GM19395 (cell line): ENCODE measurements around the gene SPATA24.

Source experiments
- ATAC-seq: cut with Tn5 transposase; IDR thresholded peaks from one replicate; pipeline ENCODE4 v1.9.1; 2021; ENCODE audit warnings: mild to moderate bottlenecking, moderate library complexity; ENCODE audit not compliant: unreplicated experiment

Gene SPATA24

GRCh38 chr5:139383993-139384590, 19.8 kb downstream of the SPATA24 start:
- no peak for ATAC-seq

GRCh38 chr5:139383275-139383992, 20.5 kb downstream of the SPATA24 start, which contains the start of gene SLC23A1:
Gene SLC23A1, minus strand, starts transcription at chr5:139383297. Its CDS starts 44 bp downstream, at chr5:139383253.
- no peak for ATAC-seq

- no peak for ATAC-seq
Measured at GRCh38 chr5:139382807-139383206, 21.1 kb downstream of the SPATA24 start.

- ATAC-seq = no peak
Measured at GRCh38 chr5:139381837-139382761, 21.8 kb downstream of the SPATA24 start.

GRCh38 chr5:139379626-139380449, 24.1 kb downstream of the SPATA24 start:
- no peak for ATAC-seq

- no peak for ATAC-seq
Measured at GRCh38 chr5:139378941-139379361, 24.9 kb downstream of the SPATA24 start.

- ATAC-seq = no peak
Measured at GRCh38 chr5:139378101-139378825, 25.6 kb downstream of the SPATA24 start.

- ATAC-seq = no peak
Measured at GRCh38 chr5:139377226-139377625, 26.7 kb downstream of the SPATA24 start.

GRCh38 chr5:139376364-139376763, 27.5 kb downstream of the SPATA24 start:
- ATAC-seq = no peak

- no peak for ATAC-seq
Measured at GRCh38 chr5:139374909-139375308, 29.0 kb downstream of the SPATA24 start.

- no peak for ATAC-seq
Measured at GRCh38 chr5:139371482-139372435, 32.1 kb downstream of the SPATA24 start.

- ATAC-seq = no peak
Measured at GRCh38 chr5:139369181-139369580, 34.7 kb downstream of the SPATA24 start.

GRCh38 chr5:139368613-139369012, 35.3 kb downstream of the SPATA24 start:
- ATAC-seq = no peak

- no peak for ATAC-seq
Measured at GRCh38 chr5:139364466-139364865, 39.4 kb downstream of the SPATA24 start.

GRCh38 chr5:139363937-139364336, 40.0 kb downstream of the SPATA24 start:
- no peak for ATAC-seq

- no peak for ATAC-seq
Measured at GRCh38 chr5:139361835-139362429, 42.0 kb downstream of the SPATA24 start.

- ATAC-seq = no peak
Measured at GRCh38 chr5:139360384-139360783, 43.5 kb downstream of the SPATA24 start.

GRCh38 chr5:139358064-139358463, 45.8 kb downstream of the SPATA24 start:
- ATAC-seq = no peak
